NB4 (cell line): ENCODE data around the gene CAST.
A peak's percentile ranks its signal among the peaks of the same experiment; 100 is the strongest.

Experiments used
- DNase-seq: peaks from one replicate; pipeline ENCODE4 v3.0.0; 2010; ENCODE audit warnings: low read depth
- H3K4me3 ChIP-seq: one replicate; pipeline ENCODE4 v1.5.1; 2011; ENCODE audit warnings: mild to moderate bottlenecking, low read depth, low read length, moderate library complexity
- MYC ChIP-seq: IDR thresholded peaks from 2 replicates; pipeline ENCODE4 v1.6.1; 2011; ENCODE audit warnings: low read depth, low read length
- POLR2A ChIP-seq: IDR thresholded peaks from 2 replicates; pipeline ENCODE4 v1.6.1; 2011; ENCODE audit warnings: mild to moderate bottlenecking; ENCODE audit not compliant: insufficient read length; ENCODE audit errors: extremely low read depth
- TF ChIP-seq, protein P1 (sequence below): IDR thresholded peaks from one replicate; pipeline ENCODE4 v1.5.1; 2012; ENCODE audit warnings: low read depth, low read length
- TF ChIP-seq, protein P2 (sequence below): IDR thresholded peaks from 2 replicates; pipeline ENCODE4 v1.6.1; 2011; ENCODE audit warnings: low read depth, low read length

CAST gene

DNA sequence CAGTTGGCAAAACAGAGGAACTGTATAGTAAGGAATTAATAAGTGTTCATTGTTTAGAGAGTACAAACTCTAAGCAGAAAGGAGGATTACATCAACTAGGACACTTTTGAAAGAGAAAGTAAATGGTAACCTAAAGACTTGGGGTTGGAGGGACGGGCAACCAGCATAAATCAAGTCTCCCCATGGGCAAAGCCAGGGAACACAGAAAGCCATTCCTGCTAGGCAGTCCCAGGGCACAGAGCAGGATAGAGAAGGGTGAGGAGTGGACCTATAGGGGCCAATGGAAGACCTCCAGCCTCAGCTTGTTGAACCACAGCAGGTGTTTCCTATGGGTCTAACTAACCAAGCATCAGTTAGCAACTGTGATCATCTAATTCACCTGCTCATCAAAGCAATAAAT, 154.8 kb downstream of the CAST start:
- H3K4me3 ChIP-seq, result peak overlapping the region; percentile 55
- DNase-seq, result no peak
- no peak for TF ChIP-seq POLR2A
- TF ChIP-seq, protein P1, sequence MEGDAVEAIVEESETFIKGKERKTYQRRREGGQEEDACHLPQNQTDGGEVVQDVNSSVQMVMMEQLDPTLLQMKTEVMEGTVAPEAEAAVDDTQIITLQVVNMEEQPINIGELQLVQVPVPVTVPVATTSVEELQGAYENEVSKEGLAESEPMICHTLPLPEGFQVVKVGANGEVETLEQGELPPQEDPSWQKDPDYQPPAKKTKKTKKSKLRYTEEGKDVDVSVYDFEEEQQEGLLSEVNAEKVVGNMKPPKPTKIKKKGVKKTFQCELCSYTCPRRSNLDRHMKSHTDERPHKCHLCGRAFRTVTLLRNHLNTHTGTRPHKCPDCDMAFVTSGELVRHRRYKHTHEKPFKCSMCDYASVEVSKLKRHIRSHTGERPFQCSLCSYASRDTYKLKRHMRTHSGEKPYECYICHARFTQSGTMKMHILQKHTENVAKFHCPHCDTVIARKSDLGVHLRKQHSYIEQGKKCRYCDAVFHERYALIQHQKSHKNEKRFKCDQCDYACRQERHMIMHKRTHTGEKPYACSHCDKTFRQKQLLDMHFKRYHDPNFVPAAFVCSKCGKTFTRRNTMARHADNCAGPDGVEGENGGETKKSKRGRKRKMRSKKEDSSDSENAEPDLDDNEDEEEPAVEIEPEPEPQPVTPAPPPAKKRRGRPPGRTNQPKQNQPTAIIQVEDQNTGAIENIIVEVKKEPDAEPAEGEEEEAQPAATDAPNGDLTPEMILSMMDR, result no peak
- TF ChIP-seq, protein P2, sequence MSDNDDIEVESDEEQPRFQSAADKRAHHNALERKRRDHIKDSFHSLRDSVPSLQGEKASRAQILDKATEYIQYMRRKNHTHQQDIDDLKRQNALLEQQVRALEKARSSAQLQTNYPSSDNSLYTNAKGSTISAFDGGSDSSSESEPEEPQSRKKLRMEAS, result no peak
- TF ChIP-seq MYC, result no peak

DNA sequence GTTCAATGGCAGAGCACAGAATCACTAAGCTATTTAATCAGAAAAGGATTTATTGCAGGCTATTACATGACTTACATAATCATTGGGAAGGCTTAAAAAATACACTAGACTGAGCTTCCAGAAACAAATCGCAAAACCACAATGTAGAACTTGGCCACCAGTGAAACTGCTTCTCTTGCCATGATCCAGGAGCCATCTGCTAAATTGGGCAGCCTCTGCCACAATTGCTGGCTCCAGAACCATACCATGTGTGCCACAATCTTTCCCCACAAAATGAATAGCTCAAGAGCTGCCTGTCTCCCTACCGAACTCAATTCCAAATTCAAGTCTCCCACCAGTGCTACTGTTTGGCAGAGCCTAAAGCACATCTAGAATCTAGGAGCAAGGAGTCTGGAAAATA, 155.3 kb downstream of the CAST start:
- DNase-seq, result no peak
- H3K4me3 ChIP-seq, result no peak overlapping the region
- TF ChIP-seq MYC (no peak), POLR2A (no peak)
- TF ChIP-seq, protein P1, result no peak
- TF ChIP-seq, protein P2, result no peak

DNA sequence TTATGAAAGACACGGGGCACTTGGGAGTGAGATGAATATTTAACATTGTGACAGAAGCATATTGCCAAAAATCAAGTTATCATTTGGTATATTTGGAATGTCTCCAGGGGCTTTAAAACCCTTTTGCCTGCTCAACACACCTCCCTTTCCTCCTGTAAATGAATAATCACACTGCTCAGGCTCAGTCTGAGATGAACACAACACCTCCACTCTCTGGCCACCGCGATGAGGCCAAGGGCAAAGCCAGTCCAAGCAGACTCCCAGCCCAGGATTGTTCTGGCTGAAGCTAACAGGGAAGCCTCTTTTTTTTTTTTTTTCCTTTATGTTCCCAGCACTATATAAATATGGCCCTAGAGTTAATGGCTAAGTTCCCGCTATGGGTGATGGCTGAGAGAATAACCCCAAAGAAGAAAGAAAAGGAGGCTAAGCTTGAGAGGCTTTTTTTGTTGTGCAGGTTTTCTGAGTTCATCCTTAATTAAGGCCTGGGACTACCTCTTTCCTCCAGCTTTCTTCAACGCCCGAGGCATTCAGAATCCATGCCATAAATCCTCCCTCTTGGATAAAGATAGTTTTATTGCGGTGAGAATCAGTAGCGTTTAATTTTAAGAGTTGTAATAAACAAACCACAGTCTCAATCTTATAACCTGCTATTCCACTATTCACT, 156.1 kb downstream of the CAST start:
- no peak for DNase-seq
- TF ChIP-seq, protein P1, result no peak
- TF ChIP-seq, protein P2, result no peak
- no peak for TF ChIP-seq POLR2A
- no peak for TF ChIP-seq MYC
- H3K4me3 ChIP-seq, result no peak overlapping the region

DNA sequence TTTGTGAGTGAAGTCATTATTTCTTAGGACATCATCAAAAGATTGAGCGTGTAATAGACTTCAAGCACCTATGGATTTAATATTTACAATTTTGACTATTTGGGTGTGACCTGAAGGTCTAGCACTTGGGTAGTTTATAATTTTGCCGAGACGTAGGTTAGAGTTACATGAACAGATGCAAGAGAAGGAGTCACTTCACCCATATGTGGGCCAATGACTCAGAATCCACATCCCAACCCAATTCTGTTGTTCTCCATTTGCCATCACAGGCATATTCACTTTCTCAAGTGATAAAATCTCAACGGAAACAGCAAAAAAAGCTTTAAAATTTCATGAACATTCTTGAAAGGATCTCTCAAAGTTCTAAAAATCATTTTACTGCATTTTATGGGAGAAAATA, 157.6 kb downstream of the CAST start:
- H3K4me3 ChIP-seq, result no peak overlapping the region
- no peak for DNase-seq
- no peak for TF ChIP-seq POLR2A
- TF ChIP-seq, protein P2, result no peak
- TF ChIP-seq, protein P1, result no peak
- no peak for TF ChIP-seq MYC

DNA sequence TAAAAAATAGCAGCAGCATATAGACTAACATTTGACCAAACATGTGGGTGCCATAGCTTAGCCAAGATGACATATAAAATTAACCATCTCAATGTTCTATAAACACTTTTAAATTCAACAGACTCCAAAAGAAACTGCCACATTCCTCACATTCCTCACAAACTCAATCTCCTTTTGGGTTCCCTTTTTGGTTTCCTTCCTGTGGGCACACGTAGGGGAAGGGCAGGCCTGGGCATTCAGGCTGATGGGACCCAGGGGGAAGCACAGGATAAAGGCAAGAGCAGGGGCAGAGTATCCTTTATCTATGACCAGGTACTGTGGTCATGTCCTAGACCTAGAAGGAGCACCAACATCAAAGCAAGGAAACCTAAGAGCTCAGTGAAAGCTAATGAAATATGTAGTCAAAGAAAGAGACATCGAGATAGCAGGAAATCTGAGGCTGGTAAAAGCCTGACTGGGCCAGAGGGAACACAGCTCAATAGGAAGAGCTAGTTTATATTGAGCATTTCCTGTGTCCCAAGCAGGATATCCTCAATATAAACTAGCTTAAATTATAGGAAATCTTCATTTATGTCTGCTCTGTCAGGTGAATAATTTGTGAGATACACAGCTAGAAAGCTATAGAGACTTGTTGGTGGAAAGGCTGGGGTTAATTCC, 159.2 kb downstream of the CAST start:
- no peak for TF ChIP-seq MYC
- TF ChIP-seq, protein P2, result no peak
- no peak for DNase-seq
- no peak overlapping the region for H3K4me3 ChIP-seq
